ENCODE measurements around the gene MCFD2.

Gene MCFD2

GRCh38 chr2:46915281-46915810, at the start of gene MCFD2:
Gene MCFD2 (minus strand): TSS chr2:46915806. CDS start chr2:46909171, 6,635 bp downstream.
- Mint-ChIP-seq H3K27me3 (no peaks in the 10 kb centered on the region), H3K9me3 (no peaks in the 10 kb centered on the region), H3K27ac (peak within 1 kb of the TSS; percentile 93), H3K4me3 (peak within 1 kb of the TSS; percentile 83 to 90), H3K4me1 (peaks cover 37 to 56% of the 10 kb centered on the region in 2 donors), H3K36me3 (peaks cover 14 to 19% of the 10 kb centered on the region in 2 donors)
- ATAC-seq (replicated peaks) (peak; percentile 34 to 39), DNase-seq (no peak)

GRCh38 chr2:46964835-46965560, 49.4 kb upstream of the MCFD2 start:
- H3K27me3 Mint-ChIP-seq, result no peaks in the 10 kb centered on the region
- peaks cover 25 to 31% of the 10 kb centered on the region in 2 donors for H3K36me3 Mint-ChIP-seq
- DNase-seq, result no peak
- H3K4me1 Mint-ChIP-seq, result peaks cover 27 to 36% of the 10 kb centered on the region in 2 donors
- ATAC-seq (replicated peaks), result no peak
- peak overlapping the region; percentile 91 for H3K27ac Mint-ChIP-seq
- H3K9me3 Mint-ChIP-seq, result no peaks in the 10 kb centered on the region
- no peak overlapping the region for H3K4me3 Mint-ChIP-seq

GRCh38 chr2:46963941-46964673, 48.5 kb upstream of the MCFD2 start:
- Mint-ChIP-seq H3K4me1 (peaks cover 23 to 37% of the 10 kb centered on the region in 2 donors), H3K27me3 (no peaks in the 10 kb centered on the region), H3K36me3 (peaks cover 22 to 33% of the 10 kb centered on the region in 2 donors), H3K9me3 (no peaks in the 10 kb centered on the region), H3K27ac (peak overlapping the region; percentile 91), H3K4me3 (no peak overlapping the region)
- ATAC-seq (replicated peaks) (peak; percentile 23 to 27), DNase-seq (no peak)

GRCh38 chr2:46963210-46963609, 47.6 kb upstream of the MCFD2 start:
- no peak for ATAC-seq (replicated peaks)
- Mint-ChIP-seq H3K9me3 (no peaks in the 10 kb centered on the region), H3K36me3 (peaks cover 30 to 41% of the 10 kb centered on the region in 2 donors), H3K27ac (peak overlapping the region; percentile 14), H3K4me3 (no peak overlapping the region), H3K4me1 (peaks cover 28 to 45% of the 10 kb centered on the region in 2 donors), H3K27me3 (no peaks in the 10 kb centered on the region)
- DNase-seq, result no peak

GRCh38 chr2:46962751-46963150, 47.1 kb upstream of the MCFD2 start:
- Mint-ChIP-seq H3K9me3 (no peaks in the 10 kb centered on the region), H3K27ac (peak overlapping the region; percentile 65), H3K4me1 (peaks cover 28 to 49% of the 10 kb centered on the region in 2 donors), H3K36me3 (peaks cover 33 to 45% of the 10 kb centered on the region in 2 donors), H3K27me3 (no peaks in the 10 kb centered on the region), H3K4me3 (no peak overlapping the region)
- no peak for DNase-seq
- no peak for ATAC-seq (replicated peaks)

GRCh38 chr2:46960618-46961017, 45.0 kb upstream of the MCFD2 start:
- Mint-ChIP-seq H3K9me3 (no peaks in the 10 kb centered on the region), H3K4me3 (no peak overlapping the region), H3K27me3 (no peaks in the 10 kb centered on the region), H3K4me1 (peaks cover 25 to 51% of the 10 kb centered on the region in 2 donors), H3K27ac (peak overlapping the region; percentile 21), H3K36me3 (peaks cover 44 to 62% of the 10 kb centered on the region in 2 donors)
- ATAC-seq (replicated peaks) (no peak), DNase-seq (no peak)

GRCh38 chr2:46958431-46959017, 42.9 kb upstream of the MCFD2 start:
- Mint-ChIP-seq H3K9me3 (no peaks in the 10 kb centered on the region), H3K27ac (peak overlapping the region; percentile 42), H3K27me3 (no peaks in the 10 kb centered on the region), H3K36me3 (peaks cover 51 to 68% of the 10 kb centered on the region in 2 donors), H3K4me3 (no peak overlapping the region), H3K4me1 (peaks cover 28 to 49% of the 10 kb centered on the region in 2 donors)
- DNase-seq (no peak), ATAC-seq (replicated peaks) (no peak)

GRCh38 chr2:46956981-46957531, 41.5 kb upstream of the MCFD2 start:
- peak overlapping the region; percentile 37 for H3K27ac Mint-ChIP-seq
- H3K4me3 Mint-ChIP-seq, result no peak overlapping the region
- ATAC-seq (replicated peaks) (no peak), DNase-seq (no peak)
- peaks cover 23 to 37% of the 10 kb centered on the region in 2 donors for H3K4me1 Mint-ChIP-seq
- peaks cover 49 to 65% of the 10 kb centered on the region in 2 donors for H3K36me3 Mint-ChIP-seq
- H3K27me3 Mint-ChIP-seq, result no peaks in the 10 kb centered on the region
- H3K9me3 Mint-ChIP-seq, result no peaks in the 10 kb centered on the region

GRCh38 chr2:46955764-46956163, 40.2 kb upstream of the MCFD2 start:
- Mint-ChIP-seq H3K4me1 (peaks cover 32 to 46% of the 10 kb centered on the region in 2 donors), H3K9me3 (no peaks in the 10 kb centered on the region), H3K36me3 (peaks cover 57 to 70% of the 10 kb centered on the region in 2 donors), H3K27ac (peak overlapping the region; percentile 51), H3K4me3 (no peak overlapping the region), H3K27me3 (no peaks in the 10 kb centered on the region)
- ATAC-seq (replicated peaks) (no peak), DNase-seq (no peak)

- Mint-ChIP-seq H3K9me3 (no peaks in the 10 kb centered on the region), H3K4me1 (peaks cover 34 to 49% of the 10 kb centered on the region in 2 donors), H3K27ac (peak overlapping the region; percentile 28), H3K4me3 (no peak overlapping the region), H3K36me3 (peaks cover 59 to 70% of the 10 kb centered on the region in 2 donors), H3K27me3 (no peaks in the 10 kb centered on the region)
- ATAC-seq (replicated peaks) (no peak), DNase-seq (no peak)
Observed at GRCh38 chr2:46954951-46955571, 39.5 kb upstream of the MCFD2 start.

GRCh38 chr2:46952171-46952570, 36.6 kb upstream of the MCFD2 start:
- no peak overlapping the region for H3K27ac Mint-ChIP-seq
- H3K36me3 Mint-ChIP-seq, result peaks cover 44 to 62% of the 10 kb centered on the region in 2 donors
- peaks cover 42 to 55% of the 10 kb centered on the region in 2 donors for H3K4me1 Mint-ChIP-seq
- ATAC-seq (replicated peaks), result no peak
- DNase-seq, result no peak
- no peak overlapping the region for H3K4me3 Mint-ChIP-seq
- H3K9me3 Mint-ChIP-seq, result no peaks in the 10 kb centered on the region
- H3K27me3 Mint-ChIP-seq, result no peaks in the 10 kb centered on the region

- H3K36me3 Mint-ChIP-seq, result peaks cover 42 to 60% of the 10 kb centered on the region in 2 donors
- peaks cover 46 to 62% of the 10 kb centered on the region in 2 donors for H3K4me1 Mint-ChIP-seq
- peak overlapping the region; percentile 43 to 61 for H3K4me3 Mint-ChIP-seq
- peak overlapping the region; percentile 90 for H3K27ac Mint-ChIP-seq
- H3K27me3 Mint-ChIP-seq, result no peaks in the 10 kb centered on the region
- ATAC-seq (replicated peaks) (peak; percentile 57 to 67), DNase-seq (no peak)
- no peaks in the 10 kb centered on the region for H3K9me3 Mint-ChIP-seq
Observed at GRCh38 chr2:46951290-46952064, 35.9 kb upstream of the MCFD2 start.

- peaks cover 54 to 68% of the 10 kb centered on the region in 2 donors for H3K4me1 Mint-ChIP-seq
- H3K27ac Mint-ChIP-seq, result peak overlapping the region; percentile 65
- H3K4me3 Mint-ChIP-seq, result peak overlapping the region in 1 of 2 donors; percentile 46
- ATAC-seq (replicated peaks), result no peak
- no peak for DNase-seq
- no peaks in the 10 kb centered on the region for H3K9me3 Mint-ChIP-seq
- no peaks in the 10 kb centered on the region for H3K27me3 Mint-ChIP-seq
- H3K36me3 Mint-ChIP-seq, result peaks cover 44 to 60% of the 10 kb centered on the region in 2 donors
Observed at GRCh38 chr2:46950314-46950713, 34.7 kb upstream of the MCFD2 start.
